Psoas muscle (tissue), 8 donors: ENCODE measurements around the gene CD63. TPM values are rescaled to one million over a fixed set of nuclear protein-coding genes. Genes with fewer than 3 reads are reported as not detected.

ENCODE experiments used
- ATAC-seq, 4 donors: fragments of 200-7000 bp; cut with Tn5 transposase; one replicate each; pipeline ENCODE4 v1.9.1; 2020; ENCODE audit warnings: moderate library complexity in 3 of 4, mild to moderate bottlenecking in 2 of 4
- DNase-seq, 2 donors: peaks; one replicate each; pipeline ENCODE4 v3.0.0-alpha.2; 2020
- H3K27ac ChIP-seq: fragments of 200-600 bp; one replicate; pipeline ENCODE4 v1.8.0; 2022
- H3K27me3 ChIP-seq, 3 donors: fragments of 200-600 bp in 1 of 3; one replicate each; pipeline versions ENCODE4 v1.6.1 to v1.8.0; 2013 to 2022; ENCODE audit warnings: low read length in 2 of 3, mild to moderate bottlenecking in 2 of 3, moderate library complexity in 1 of 3; ENCODE audit not compliant: insufficient read depth in 3 of 3
- H3K36me3 ChIP-seq, 2 donors: fragments of 200-600 bp in 1 of 2; one replicate each; pipeline versions ENCODE4 v1.6.1 to v1.8.0; 2013 to 2022; ENCODE audit warnings: low read depth in 1 of 2, mild to moderate bottlenecking in 1 of 2, moderate library complexity in 1 of 2; ENCODE audit not compliant: insufficient read depth in 1 of 2
- H3K4me1 ChIP-seq: fragments of 200-600 bp; one replicate; pipeline ENCODE4 v1.8.0; 2022
- H3K4me3 ChIP-seq: fragments of 200-600 bp; one replicate; pipeline ENCODE4 v1.8.0; 2022; ENCODE audit warnings: mild to moderate bottlenecking
- H3K9me3 ChIP-seq: fragments of 200-600 bp; one replicate; pipeline ENCODE4 v1.8.0; 2022
- WGBS, 3 donors: extraction: QIAGEN DNeasy Blood & Tissue Kit; methylation state at CpG; one replicate each; pipeline versions ENCODE4 v1.1.6 to v1.1.7; 2013; 5-methylcytosine and 5-hydroxymethylcytosine counted together
- intact Hi-C, 2 donors: fragments of 100-400 bp; cut with DNase I; formaldehyde crosslinking; loops; one replicate each; pipeline versions ENCODE4 v1.11.0 to v1.14.2; 2022
- polyA plus RNA-seq, 3 donors: library from polyadenylated mRNA; stranded (reverse); fragments of 200-250 nt; gene quantifications; one replicate each; pipeline ENCODE4 v1.2.3, GENCODE V29; 2013
- total RNA-seq, 4 donors: library from RNA; stranded (reverse); fragmentation: NEBNext Ultra II Directional in 2 of 4; extraction: Animal tissue kit (Norgen Biotek cat#: 25700) in 2 of 4; gene quantifications; one replicate each; pipeline versions ENCODE4 v1.2.1 to v1.2.4, GENCODE V29; 2021 to 2023
- TF ChIP-seq, protein P1 (sequence below): fragments of 200-600 bp; IDR thresholded peaks from one replicate; pipeline ENCODE4 v1.8.0; 2022; ENCODE audit warnings: antibody characterized with exemption
- donor health status: healthy with polysubstance abuse.
- donor health status: DM: no; HTN: no; CAD: no; lungs with moderate emphysema.
- donor health status: Bipolar disorder and iron deficiency.
- donor health status: healthy.
- donor health status: DM: yes; HTN: yes; CAD: no.
- donor health status: DM: no; HTN: no; CAD: no.
- donor health status: DM: no; HTN: no; CAD: no.
- donor health status: DM: yes; HTN: yes; CAD: no.

CD63 gene
- total and polyA plus RNA-seq, 7 donors = 592 to 2,407 (median 1,147) TPM

- Histone ChIP-seq H3K27me3 (no peaks in the 10 kb centered on the region), H3K27ac (no peak overlapping the region), H3K4me3 (no peak overlapping the region), H3K9me3 (no peaks in the 10 kb centered on the region), H3K4me1 (no peaks in the 10 kb centered on the region), H3K36me3 (peaks cover 0 to 89% of the 10 kb centered on the region in 2 donors)
- TF ChIP-seq, protein P1, sequence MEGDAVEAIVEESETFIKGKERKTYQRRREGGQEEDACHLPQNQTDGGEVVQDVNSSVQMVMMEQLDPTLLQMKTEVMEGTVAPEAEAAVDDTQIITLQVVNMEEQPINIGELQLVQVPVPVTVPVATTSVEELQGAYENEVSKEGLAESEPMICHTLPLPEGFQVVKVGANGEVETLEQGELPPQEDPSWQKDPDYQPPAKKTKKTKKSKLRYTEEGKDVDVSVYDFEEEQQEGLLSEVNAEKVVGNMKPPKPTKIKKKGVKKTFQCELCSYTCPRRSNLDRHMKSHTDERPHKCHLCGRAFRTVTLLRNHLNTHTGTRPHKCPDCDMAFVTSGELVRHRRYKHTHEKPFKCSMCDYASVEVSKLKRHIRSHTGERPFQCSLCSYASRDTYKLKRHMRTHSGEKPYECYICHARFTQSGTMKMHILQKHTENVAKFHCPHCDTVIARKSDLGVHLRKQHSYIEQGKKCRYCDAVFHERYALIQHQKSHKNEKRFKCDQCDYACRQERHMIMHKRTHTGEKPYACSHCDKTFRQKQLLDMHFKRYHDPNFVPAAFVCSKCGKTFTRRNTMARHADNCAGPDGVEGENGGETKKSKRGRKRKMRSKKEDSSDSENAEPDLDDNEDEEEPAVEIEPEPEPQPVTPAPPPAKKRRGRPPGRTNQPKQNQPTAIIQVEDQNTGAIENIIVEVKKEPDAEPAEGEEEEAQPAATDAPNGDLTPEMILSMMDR = no peak
- ATAC-seq = peak in 1 of 4 donors; percentile 8
- no peak for DNase-seq
- WGBS, 3 donors = 89 to 93% (median 92%) methylated on average over 7 of the region's 7 CpGs
- intact Hi-C loops = no loop called here
These were observed 35.3 kb downstream of the CD63 start for GRCh38 chr12:55693323-55694187.

- 93 to 96% (median 93%) methylated on average over 12 of the region's 12 CpGs for WGBS, 3 donors
- no peak for DNase-seq
- Histone ChIP-seq H3K9me3 (no peaks in the 10 kb centered on the region), H3K4me1 (no peaks in the 10 kb centered on the region), H3K36me3 (peaks cover 0 to 89% of the 10 kb centered on the region in 2 donors), H3K27ac (no peak overlapping the region), H3K27me3 (no peaks in the 10 kb centered on the region), H3K4me3 (no peak overlapping the region)
- TF ChIP-seq, protein P1 = no peak
- intact Hi-C loops = no loop called here
- ATAC-seq = peak in 2 of 4 donors; percentile 2 to 26
These were observed 36.0 kb downstream of the CD63 start for GRCh38 chr12:55692631-55693322.

- Histone ChIP-seq H3K36me3 (peaks cover 0 to 86% of the 10 kb centered on the region in 2 donors), H3K27me3 (no peaks in the 10 kb centered on the region), H3K4me1 (no peaks in the 10 kb centered on the region), H3K9me3 (no peaks in the 10 kb centered on the region), H3K4me3 (no peak overlapping the region), H3K27ac (no peak overlapping the region)
- TF ChIP-seq, protein P1 = no peak
- intact Hi-C loops = no loop called here
- DNase-seq (no peak), ATAC-seq (no peak)
- whole genome bisulfite sequencing, 3 donors = 89 to 91% (median 90%) methylated on average over 16 of the region's 16 CpGs
These were observed 39.8 kb downstream of the CD63 start for GRCh38 chr12:55688716-55689655.

DNA sequence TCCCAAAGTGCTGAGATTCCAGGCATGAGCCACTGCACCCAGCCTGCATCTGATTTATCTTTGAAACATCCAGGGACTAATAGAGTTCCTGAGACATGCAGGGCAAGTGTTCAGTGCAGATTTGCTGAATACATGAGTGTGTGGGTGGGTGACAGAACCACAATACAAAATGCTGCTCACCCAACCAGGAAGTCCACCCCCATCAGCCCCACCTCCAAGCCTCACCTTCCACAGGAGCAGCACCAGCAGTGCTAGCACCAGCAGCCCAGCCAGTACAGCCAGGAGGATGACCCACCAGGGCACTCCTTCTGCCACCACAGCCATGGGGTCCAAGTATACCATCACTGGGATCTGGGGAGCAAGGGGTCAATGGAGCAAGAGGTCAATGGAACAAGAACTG lies 41.1 kb downstream of the CD63 start:
- no peak overlapping the region for H3K4me3 ChIP-seq
- H3K36me3 ChIP-seq = peaks cover 0 to 74% of the 10 kb centered on the region in 2 donors
- no peaks in the 10 kb centered on the region for H3K9me3 ChIP-seq
- peaks cover 9% of the 10 kb centered on the region for H3K4me1 ChIP-seq
- TF ChIP-seq, protein P1 = no peak
- no peaks in the 10 kb centered on the region for H3K27me3 ChIP-seq
- no peak for ATAC-seq
- H3K27ac ChIP-seq = no peak overlapping the region
- DNase-seq = no peak
- intact Hi-C loops = no loop called here
